A673 (cell line): ENCODE results near the gene TTC34. TPM values are rescaled to one million over a fixed set of nuclear protein-coding genes. Genes with fewer than 3 reads are reported as not detected.

ENCODE experiments used
- BruUV-seq: library from RNA; stranded (reverse); fragments of 400-500 nt; replicated peaks from 2 replicates; lab custom pipeline; 2021; lab: Mats Ljungman, UMichigan
- CTCF ChIA-PET: fragments of 300-600 bp; sonication (Branson Sonifier 250); formaldehyde crosslinking; loops from one replicate; lab custom pipeline; 2022; ENCODE audit warnings: antibody characterized with exemption; lab: Charles Lee
- POLR2A ChIA-PET: fragments of 300-600 bp; sonication (Branson Sonifier 250); formaldehyde crosslinking; loops from one replicate; lab custom pipeline; 2022; ENCODE audit warnings: antibody characterized with exemption; ENCODE audit not compliant: low non-redundant PET; lab: Charles Lee
- DNase-seq: peaks from one replicate; pipeline ENCODE4 v3.0.0-alpha.2; 2015; ENCODE audit warnings: low spot score
- H3K27ac ChIP-seq: fragments of 200-600 bp; sonication (generic); 2 replicates; pipeline ENCODE4 v1.5.1; 2016; ENCODE audit warnings: mixed run types, low read depth, mild to moderate bottlenecking, mixed read lengths, antibody characterized with exemption, low read length; ENCODE audit not compliant: poor library complexity, severe bottlenecking
- H3K27me3 ChIP-seq: fragments of 200-600 bp; sonication (generic); replicated peaks from 2 replicates; pipeline ENCODE4 v1.6.1; 2017; ENCODE audit warnings: mixed run types, low read depth, mild to moderate bottlenecking, mixed read lengths, antibody characterized with exemption, low read length; ENCODE audit not compliant: insufficient read depth, poor library complexity
- H3K36me3 ChIP-seq: fragments of 200-600 bp; sonication (generic); 2 replicates; pipeline ENCODE4 v1.6.1; 2016; ENCODE audit warnings: mixed run types, mild to moderate bottlenecking, mixed read lengths, antibody characterized with exemption, low read length; ENCODE audit not compliant: insufficient read depth, poor library complexity, severe bottlenecking
- H3K4me1 ChIP-seq: fragments of 200-600 bp; sonication (generic); 2 replicates; pipeline ENCODE4 v1.6.1; 2017; ENCODE audit warnings: mixed run types, mild to moderate bottlenecking, mixed read lengths, antibody characterized with exemption, low read length; ENCODE audit not compliant: insufficient read depth, poor library complexity, severe bottlenecking
- H3K4me3 ChIP-seq: fragments of 200-600 bp; sonication (generic); 2 replicates; pipeline ENCODE4 v1.5.1; 2016; ENCODE audit warnings: low read depth, mixed run types, mild to moderate bottlenecking, mixed read lengths, low read length; ENCODE audit not compliant: poor library complexity, severe bottlenecking
- H3K9me3 ChIP-seq: fragments of 200-600 bp; sonication (generic); 2 replicates; pipeline ENCODE4 v1.6.1; 2016; ENCODE audit warnings: mixed run types, low read depth, mild to moderate bottlenecking, mixed read lengths, antibody characterized with exemption, low read length; ENCODE audit not compliant: poor library complexity, severe bottlenecking
- CTCF ChIP-seq: fragments of 300-800, 200-600 bp; sonication (generic); conservative IDR thresholded peaks from 2 replicates; pipeline ENCODE4 v1.5.1; 2017; ENCODE audit warnings: low read depth, mild to moderate bottlenecking, antibody characterized with exemption, low read length, moderate library complexity, mixed read lengths
- EZH2 ChIP-seq: fragments of 200-600 bp; sonication (generic); IDR thresholded peaks from 2 replicates; pipeline ENCODE4 v1.6.1; 2017; ENCODE audit warnings: borderline replicate concordance, low read depth, mild to moderate bottlenecking, mixed read lengths, antibody characterized with exemption, low read length; ENCODE audit not compliant: poor library complexity, severe bottlenecking
- intact Hi-C: fragments of 100-400 bp; cut with micrococcal nuclease; formaldehyde crosslinking; loops from one replicate; pipeline ENCODE4 v1.10.0; 2022; ENCODE audit not compliant: unreplicated experiment
- total RNA-seq: library from RNA; stranded (reverse); gene quantifications from 2 replicates; pipeline ENCODE4 v1.2.3, GENCODE V29; 2021

Gene TTC34
- total RNA-seq, 1 experiment from 2014 or later, result 0.84 TPM

- H3K27me3 ChIP-seq, result no peaks in the 10 kb centered on the region
- CTCF ChIA-PET, result no interaction called here
- peaks cover 17% of the 10 kb centered on the region for H3K9me3 ChIP-seq
- POLR2A ChIA-PET, result no interaction called here
- TF ChIP-seq EZH2, result no peak
- TF ChIP-seq CTCF, result no peak
- no peak for DNase-seq
- BruUV-seq, result no TSS peak
- no peaks in the 10 kb centered on the region for H3K36me3 ChIP-seq
- no peak overlapping the region for H3K27ac ChIP-seq
- H3K4me1 ChIP-seq, result no peaks in the 10 kb centered on the region
- H3K4me3 ChIP-seq, result no peak overlapping the region
- intact Hi-C loops, result no loop called here
Measured at GRCh38 chr1:2784854-2785630, 16.5 kb downstream of the TTC34 start.

- BruUV-seq, result no TSS peak
- ChIA-PET CTCF (no interaction called here), POLR2A (no interaction called here)
Measured at GRCh38 chr1:2783435-2784397, 17.8 kb downstream of the TTC34 start.

More at GRCh38 chr1:2783435-2784397, 17.8 kb downstream of the TTC34 start:
- Histone ChIP-seq H3K4me1 (no peaks in the 10 kb centered on the region), H3K4me3 (no peak overlapping the region), H3K9me3 (peaks cover 17% of the 10 kb centered on the region), H3K27ac (no peak overlapping the region), H3K36me3 (no peaks in the 10 kb centered on the region), H3K27me3 (no peaks in the 10 kb centered on the region)
- no peak for DNase-seq
- intact Hi-C loops, result no loop called here
- TF ChIP-seq CTCF, result no peak
- TF ChIP-seq EZH2, result no peak
